Glomerular endothelial cell (primary cell): ENCODE results near the gene SCNN1A. TPM values are rescaled to one million over a fixed set of nuclear protein-coding genes. Genes with fewer than 3 reads are reported as not detected.

Source experiments
- DNase-seq: peaks from one replicate; pipeline ENCODE4 v3.0.0-alpha.2; 2011; ENCODE audit warnings: low read depth, low spot score; ENCODE audit errors: extremely low read depth
- total RNA-seq: library from RNA; depleted of rRNA; stranded (reverse); fragments of >200 nt; gene quantifications from 2 replicates; pipeline ENCODE4 v1.2.3, GENCODE V29; 2015

Gene SCNN1A
- total RNA-seq, 1 donor from 2014 or later: not detected

- DNase-seq: no peak
These were observed 9.4 kb upstream of the SCNN1A start for GRCh38 chr12:6384499-6385436.

DNA sequence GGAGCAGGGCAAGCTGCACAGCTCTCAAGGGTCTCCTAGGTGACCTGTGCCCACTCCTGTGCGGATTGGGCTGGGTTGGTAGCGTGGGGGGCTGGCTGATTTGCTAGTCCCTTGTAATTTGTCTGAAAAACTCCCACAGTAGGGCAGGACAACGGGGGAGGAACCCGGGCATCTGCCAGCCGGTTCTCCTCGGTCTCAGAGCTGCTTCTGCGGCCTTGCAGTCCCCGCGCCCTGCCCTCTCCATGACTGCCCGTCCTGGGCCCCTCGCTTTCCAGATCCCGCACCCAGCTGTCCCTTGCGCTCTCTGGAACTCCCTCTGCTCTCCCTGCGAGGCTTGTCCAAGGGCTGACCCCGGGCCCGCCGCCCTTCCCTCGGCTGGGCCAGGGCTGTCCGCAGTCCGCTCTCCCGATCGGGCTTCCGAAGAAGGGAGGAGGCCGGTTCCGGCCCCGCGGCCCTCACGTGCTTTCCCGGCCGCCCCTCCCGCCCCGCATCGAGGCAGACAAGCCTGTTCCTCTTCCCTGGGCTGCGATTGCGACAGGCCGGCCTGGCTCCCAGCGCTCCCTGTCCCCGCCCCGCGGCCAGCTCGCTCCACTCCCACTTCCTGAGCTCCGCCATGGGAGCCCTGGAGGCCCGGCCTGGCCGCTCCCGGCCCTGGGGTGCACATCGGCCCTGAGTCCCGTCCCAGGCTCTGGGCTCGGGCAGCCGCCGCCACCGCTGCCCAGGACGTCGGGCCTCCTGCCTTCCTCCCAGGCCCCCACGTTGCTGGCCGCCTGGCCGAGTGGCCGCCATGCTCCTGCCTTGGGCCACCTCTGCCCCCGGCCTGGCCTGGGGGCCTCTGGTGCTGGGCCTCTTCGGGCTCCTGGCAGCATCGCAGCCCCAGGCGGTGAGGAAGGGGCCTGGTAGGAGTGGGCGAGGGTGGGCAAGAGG is 8.5 kb upstream of the SCNN1A start, which contains the start of gene LTBR:
Gene LTBR (plus strand): TSS at position 591 of the 927 bp plus-strand sequence. CDS start 197 bp downstream, at position 788.
- DNase-seq: no peak

DNA sequence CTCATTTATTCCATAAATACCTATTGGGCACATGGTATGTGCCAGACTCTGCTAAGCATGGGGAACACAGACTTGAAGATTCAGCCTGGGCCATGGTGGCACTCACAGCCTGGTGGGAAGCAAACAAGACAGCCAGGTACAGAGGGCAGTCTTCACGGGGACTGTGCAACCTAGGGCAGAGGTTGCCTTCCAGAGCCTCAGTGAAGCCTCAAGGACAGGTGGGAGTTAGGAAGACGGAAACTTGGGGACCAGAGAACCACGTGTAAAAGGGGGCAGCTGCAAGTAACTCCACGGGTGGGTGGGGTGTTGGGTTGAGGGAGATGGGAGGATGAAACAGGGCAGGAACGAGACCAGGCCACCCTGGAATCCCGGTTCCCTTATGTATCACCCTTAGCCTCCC is 7.6 kb upstream of the SCNN1A start:
- DNase-seq: no peak

DNA sequence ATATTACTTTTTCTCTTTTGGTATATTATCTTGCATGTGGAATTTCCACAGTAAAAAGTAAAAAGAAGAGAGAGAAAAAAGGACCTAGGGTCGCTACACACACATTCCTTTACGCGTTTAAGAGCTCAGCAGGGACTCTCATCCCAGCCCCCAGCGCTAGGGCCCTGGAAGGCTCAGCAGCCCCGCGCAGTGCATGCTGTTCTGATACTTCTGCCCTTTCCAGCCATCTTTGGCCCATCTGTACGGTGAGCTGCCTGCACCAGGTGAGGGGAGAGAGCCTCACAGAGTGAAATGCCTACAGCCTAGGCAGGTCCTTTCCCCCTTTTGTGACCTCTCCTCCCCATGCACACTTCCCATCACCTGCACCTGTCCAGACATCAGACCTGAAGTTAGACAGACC is 7.0 kb upstream of the SCNN1A start:
- no peak for DNase-seq

DNA sequence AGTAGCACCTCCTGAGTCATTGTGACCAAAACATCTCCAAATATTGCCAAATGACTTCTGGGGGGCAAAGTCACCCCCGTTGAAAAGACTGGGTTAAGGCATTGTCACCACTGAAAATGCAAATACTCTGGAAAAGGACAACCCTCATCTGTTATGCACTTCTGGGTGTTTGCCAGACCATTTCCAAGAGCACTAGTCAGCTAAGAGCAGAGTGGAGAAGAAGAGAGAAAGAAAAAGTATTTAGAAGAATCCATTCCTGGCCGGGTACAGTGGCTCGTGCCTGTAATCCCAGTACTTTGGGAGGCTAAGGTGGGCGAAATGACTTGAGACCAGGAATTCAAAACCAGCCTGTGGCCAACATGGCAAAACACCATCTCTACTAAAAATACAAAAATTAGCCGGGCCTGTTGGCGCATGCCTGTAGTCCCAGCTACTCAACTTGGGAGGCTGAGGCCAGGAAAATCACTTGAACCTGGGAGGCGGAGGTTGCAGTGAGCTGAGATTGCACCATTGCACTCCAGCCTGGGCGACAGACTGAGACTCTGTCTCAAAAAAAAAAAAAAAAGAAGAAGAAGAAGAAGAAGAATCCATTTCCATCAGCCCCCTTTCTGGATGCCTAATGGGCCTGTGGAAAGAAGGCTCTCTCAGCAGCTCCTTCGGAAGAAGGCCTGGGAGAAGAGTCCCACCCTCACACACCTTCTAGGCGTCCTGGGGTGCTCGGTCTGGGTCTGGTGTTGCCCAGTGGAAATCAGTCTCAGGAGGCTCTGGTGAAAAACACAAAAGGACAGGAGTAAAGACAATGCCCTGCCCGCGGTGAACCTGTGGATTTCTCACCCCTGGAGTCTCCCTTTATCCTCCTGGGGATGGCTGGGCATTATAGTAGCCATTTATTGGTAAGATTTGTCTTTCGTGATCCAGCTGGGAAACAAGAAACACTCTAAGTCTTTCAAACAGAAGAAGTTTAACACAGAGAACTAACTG is 5.1 kb upstream of the SCNN1A start:
- no peak for DNase-seq

DNA sequence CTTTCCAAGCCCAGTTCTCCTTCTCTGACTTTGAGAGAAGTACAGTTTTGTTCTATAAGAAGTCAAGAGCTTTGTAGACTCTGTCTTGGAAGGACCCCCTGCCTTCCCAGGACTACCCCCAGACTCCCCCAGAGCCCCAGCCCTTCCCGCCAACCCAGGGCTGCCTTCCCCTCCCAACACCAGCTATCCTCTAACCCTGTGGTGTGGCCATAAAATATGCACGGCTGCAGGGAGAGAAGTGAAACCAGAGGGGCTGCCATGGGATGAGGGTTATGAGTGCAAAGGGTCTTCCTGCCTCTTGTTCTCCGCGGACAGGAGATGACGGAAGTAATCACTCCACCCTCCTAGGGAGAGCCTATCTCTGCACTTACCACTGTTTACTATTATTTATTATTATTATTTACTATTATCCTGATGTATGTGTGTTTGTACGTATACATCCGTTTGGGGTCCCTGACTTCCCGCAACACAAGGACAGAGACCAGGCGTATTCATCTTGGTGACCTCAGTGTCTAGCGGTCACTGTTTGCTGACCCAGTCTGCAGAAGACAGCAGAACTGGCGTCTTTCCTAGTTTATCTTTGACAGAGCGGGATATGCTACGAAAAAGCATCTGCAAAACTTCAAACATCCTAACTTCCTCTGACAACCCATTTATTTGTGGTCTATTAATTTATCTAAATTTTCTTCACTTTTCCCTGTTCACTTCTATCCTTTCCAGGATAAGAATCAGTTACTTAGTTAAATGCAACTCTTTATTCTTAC is 3.5 kb upstream of the SCNN1A start:
- DNase-seq: no peak

GRCh38 chr12:6377667-6377994 is 2.3 kb upstream of the SCNN1A start:
- no peak for DNase-seq

GRCh38 chr12:6376870-6377666 is 1.7 kb upstream of the SCNN1A start:
- no peak for DNase-seq

- no peak for DNase-seq
These were observed 911 bp upstream of the SCNN1A start for GRCh38 chr12:6376079-6376869.

DNA sequence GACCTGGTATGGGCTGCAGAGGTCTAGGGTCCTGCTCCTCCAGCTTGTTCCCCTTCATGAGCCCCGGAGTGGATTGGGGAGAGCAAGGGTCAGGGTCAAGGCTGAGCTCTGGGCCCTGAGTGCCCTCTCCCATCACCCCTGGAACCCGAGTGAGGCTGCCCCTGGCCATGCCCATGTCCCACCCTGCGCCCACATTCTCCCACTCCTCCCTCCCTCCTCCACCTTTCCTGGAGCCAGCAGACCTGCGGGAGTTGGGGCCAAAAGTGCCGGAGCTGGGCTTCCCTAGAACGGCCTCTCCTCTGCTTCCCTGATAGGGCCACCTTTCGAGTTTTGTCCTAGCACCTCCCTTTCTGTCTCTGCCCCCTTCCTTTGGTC is 590 bp downstream of the SCNN1A start:
- no peak for DNase-seq

- DNase-seq: no peak
These were observed 1.2 kb downstream of the SCNN1A start for GRCh38 chr12:6374028-6374785.

GRCh38 chr12:6373022-6373787 is 2.2 kb downstream of the SCNN1A start:
- no peak for DNase-seq

GRCh38 chr12:6372403-6373003 is 2.9 kb downstream of the SCNN1A start:
- DNase-seq: no peak

DNA sequence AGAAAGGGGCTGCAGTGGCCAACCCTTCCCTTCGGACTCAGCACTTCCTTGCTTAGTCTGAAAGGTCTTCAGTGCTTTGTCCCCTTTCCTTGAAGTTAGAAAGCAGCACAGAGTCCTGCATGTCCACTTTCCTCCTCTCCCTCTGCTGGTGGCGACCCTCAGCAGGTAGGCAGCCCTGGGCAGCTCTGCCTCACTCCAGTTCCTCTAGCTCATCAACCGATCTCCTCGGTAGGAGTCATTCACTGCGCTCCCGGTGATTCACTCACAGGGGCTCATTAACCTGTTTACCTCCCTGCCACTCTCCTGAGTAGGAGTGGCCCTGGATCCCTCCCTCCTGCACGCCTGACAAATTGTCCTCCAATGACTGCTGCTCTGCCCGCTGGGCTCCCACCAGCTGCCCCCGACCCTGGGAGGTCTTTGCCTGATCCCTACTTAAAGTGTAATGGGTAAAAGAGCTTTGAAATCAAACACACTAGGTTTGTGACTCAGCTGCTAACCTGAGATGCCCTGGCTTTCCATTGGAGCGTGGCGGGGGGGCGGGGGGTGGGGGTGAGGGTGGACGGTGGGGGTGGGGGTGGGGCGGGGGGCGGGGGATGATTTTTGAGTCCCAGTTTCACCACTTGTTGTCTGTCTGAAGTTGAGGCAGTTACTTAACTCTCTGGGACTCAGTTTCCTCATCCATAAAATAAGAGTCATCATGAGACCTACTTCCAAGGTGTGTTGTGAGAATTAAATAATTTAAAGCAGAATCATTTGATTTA is 4.2 kb downstream of the SCNN1A start:
- no peak for DNase-seq

- DNase-seq: no peak
These were observed 4.8 kb downstream of the SCNN1A start for GRCh38 chr12:6370576-6370935.
